Ramos (cell line): Measurements from ENCODE around the gene ZNF70.

Experiments used
- in situ Hi-C: fragments of 300-500 bp; cut with MboI; formaldehyde crosslinking; loops from one replicate; pipeline ENCODE4 v1.14.3; 2022; ENCODE audit warnings: low sequenced_read_pairs; ENCODE audit not compliant: unreplicated experiment

ZNF70 gene

DNA sequence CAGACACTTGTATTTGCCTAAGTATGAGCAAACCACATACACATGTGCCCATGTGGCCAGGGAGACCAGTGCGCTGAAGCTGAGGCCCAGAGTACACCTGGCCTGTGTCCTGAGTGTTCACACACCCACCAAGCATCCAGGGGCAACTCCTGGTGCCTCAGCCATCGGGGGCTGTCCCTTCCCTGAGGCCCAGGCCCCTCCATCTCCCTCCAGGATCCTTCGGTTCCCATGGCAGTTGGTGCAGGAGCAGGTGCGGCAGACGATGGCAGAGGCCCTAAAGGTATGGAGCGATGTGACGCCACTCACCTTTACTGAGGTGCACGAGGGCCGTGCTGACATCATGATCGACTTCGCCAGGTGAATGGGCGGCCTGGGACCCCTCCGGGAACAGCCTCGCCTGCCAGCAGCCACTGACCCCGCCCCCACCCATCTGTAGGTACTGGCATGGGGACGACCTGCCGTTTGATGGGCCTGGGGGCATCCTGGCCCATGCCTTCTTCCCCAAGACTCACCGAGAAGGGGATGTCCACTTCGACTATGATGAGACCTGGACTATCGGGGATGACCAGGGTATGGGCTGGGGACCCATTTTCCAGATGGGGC is 29.3 kb upstream of the ZNF70 start:
- in situ Hi-C loops: no loop called here

DNA sequence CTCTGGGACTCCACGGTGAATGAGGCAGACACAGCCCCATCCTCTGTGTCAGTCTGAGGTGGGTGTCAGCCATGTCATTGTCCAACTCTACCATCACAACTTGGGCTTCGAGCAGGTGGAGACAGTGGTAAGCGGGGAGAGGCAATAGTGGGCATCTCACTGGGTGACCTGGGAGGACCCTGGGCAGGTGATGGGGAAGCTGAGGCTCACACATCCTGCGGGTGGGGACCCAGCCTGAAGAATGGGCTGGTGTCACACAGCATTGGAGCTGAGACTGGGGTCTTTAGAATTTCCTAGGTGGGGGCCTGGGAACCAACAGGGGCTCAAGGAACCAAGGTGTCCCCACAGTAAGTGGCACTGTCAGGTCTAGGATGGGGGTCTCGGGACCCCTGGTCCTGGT is 28.8 kb upstream of the ZNF70 start:
- in situ Hi-C loops: no loop called here

DNA sequence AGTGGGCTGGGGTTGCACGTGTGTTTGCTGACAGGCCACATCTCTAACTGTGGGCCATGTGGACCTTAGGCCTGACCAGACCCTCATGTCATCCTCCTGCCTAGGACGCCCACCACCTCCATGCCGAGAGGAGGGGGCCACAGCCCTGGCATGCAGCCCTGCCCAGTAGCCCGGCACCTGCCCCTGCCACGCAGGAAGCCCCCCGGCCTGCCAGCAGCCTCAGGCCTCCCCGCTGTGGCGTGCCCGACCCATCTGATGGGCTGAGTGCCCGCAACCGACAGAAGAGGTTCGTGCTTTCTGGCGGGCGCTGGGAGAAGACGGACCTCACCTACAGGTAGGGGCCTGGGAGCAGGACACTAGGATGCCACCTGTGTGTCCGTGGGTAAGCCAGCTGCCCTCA is 28.2 kb upstream of the ZNF70 start:
- in situ Hi-C loops: no loop called here

DNA sequence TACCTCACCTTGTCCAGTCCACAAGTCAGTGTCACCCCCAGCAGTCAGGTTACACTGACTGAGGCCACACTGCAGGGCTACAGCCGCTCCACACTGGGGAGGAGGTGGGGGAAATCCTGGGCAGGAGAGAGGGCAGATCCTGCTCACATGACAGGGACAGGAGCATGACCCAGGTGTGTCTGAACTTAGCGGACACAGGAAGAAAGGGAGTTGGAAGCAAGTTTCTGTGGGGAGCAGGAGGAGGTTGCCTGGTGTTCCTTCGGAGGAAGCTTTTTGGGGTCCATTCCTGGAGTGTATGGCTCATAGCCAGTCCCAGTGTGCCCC is 27.6 kb upstream of the ZNF70 start:
- in situ Hi-C loops: no loop called here

DNA sequence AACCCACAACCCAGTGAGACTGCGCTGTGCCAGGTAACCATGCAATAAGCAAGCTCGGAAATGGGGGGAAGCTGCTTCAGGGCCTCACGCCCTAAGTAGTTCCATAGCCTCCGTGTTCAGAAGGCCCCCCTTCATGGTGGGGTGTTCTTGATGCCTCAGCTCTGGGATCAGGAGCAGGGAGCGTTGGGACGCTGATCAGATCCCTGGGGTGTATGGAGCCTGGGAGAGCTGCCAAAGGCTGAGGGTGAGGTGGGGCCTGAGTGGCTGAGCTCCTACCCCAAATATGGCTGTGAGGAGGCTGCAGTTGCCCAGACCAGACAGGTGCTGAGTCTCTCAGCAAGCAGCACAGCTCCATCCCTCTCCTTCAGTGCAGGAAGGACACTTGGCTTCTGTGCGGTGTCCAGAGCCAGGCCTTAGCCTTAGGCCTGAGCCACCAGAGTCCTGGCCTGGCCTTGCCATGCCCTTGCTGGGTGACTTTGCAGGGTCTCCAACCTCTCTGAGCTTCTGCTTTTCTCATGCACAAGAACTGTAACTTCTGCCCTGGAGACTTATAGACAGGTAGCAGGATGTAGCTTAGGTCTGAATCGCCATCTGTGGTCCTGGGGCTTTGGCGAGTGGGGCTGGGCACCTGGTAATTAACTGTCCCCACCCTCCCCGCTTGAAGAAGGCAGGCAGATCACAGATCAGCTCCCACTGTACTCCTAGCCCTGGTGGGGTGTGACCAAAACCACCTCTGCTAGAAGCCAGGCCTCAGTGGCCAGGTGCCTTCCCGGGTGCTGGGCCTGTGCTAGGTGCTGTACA is 27.1 kb upstream of the ZNF70 start:
- in situ Hi-C loops: no loop called here

DNA sequence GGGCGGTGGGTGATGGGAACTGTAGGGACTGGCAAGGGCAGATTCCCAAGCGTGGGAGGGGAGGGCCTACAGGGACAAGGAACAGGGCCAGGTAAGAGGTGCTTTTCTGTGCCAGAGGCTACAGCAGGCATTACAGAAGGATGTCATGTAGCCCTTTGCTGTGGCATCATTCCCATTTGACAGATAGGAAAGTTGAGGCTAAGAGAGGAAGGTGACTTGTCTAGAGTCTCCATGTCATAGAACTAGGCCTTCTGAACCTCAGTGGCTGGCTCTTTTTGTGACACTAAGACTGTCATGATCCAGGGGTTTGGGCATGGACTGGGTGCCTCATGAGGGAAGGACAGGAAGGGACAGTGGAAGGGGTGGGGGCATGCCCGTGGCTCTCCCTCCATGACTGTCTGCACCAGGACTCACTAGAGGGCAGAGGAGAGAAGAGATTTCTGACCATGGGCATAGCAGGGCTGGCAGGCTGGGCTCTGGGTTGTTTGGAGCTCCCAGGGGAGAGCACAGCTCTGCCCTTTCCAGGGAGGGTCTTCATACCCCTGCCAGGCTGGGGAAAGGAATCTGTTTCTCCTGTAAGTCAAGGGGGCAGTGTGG is 25.0 kb upstream of the ZNF70 start:
- in situ Hi-C loops: no loop called here

DNA sequence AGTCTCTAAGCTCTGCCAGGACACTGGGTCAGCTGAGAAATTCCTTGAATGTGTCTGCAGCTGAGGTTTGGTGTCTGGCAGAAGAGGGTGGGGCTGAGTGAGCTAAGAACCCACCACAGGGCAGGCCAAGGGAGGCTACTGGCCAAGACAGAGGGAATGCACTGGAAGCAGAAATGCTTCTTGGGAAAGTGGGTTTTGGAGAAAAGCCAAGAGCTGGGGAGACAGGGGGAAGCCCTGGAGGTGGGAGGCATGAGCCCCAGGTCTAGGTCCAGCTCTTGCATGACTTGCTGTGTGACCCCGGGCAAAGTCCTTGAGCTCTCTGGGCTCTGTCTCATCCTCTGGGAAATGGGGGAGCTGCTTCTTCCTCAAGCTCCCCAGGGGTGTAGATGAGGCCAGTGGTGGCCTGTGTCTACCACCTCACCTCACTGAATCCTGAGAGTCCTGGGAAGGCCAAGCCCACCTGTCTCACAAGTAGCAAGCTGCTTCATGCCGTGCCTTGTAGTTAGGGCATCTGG is 24.1 kb upstream of the ZNF70 start:
- in situ Hi-C loops: loop anchor here (5.0 kb wide), 1 partner anchor 72 kb away; no protein-coding TSS in a partner anchor

DNA sequence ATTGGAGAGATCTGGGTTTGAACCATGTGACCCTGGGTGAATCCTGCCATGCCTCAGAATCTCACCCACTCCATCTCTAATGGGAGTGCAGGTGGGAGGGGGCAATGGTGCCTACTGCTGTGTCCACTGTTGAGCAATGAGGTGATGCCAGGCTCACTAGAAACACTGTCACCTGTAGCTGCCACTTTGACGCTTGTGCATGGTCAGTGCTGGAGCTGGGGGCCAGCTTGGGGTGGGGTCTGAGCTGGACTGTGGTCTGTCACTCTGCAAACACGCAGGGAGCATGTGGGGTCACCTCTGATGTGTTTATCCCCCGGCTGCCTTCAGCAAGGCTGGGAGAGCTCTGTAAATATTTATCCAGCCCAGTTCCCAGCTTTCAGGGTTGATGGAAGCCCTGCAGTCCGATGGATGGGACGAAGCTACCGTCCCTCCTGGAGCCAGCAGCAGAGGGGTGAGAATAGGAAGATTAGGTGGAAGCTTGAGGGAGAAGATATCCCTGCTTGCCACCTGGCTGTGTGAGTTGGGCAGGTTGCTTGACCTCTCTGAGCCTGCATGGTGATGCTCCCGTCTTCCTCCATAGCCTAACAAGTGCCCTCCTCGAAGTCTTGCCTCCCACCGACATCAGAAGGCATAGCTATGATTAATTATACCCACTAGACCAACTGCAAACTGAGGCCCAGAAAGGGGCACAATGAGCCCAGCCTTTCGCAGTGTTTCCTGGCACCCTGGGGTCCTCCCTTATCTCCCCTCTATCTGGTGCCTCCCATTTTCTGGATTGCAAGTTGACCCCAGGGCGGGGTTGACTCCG is 23.4 kb upstream of the ZNF70 start:
- in situ Hi-C loops: loop anchor here (5.0 kb wide), 1 partner anchor 73 kb away; no protein-coding TSS in a partner anchor

DNA sequence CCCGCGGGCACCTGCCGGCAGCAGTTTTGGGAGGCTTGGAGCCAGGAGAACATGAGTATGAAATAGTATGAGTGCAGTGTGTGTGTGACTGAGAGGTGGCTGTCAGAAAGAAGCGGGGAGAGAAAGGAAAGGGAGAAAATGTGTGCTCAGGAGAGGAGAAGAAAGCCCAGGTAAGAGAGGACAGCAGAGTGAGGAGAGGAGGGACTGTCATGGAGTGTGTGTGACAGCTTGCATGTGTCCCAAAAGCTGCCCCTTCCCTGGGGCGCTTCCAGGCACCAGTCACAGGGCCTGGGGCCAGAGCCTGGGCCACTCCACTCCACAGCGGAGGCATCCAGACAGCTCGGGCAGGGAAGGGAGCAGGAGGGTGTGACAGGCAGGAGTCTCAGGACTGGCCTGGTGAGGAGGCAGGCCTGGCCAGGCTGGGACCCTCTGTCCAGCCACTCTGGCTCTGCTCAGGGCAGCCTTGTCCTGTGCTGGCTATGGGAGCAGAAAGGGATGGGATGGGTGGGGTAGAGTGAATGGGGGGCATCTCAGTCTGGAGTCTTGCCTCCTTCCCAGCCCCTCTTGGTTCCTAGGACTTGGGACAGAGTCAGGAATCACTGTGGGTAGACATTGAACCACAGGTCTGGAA is 22.7 kb upstream of the ZNF70 start:
- in situ Hi-C loops: loop anchor here (5.0 kb wide), 1 partner anchor 74 kb away; no protein-coding TSS in a partner anchor

DNA sequence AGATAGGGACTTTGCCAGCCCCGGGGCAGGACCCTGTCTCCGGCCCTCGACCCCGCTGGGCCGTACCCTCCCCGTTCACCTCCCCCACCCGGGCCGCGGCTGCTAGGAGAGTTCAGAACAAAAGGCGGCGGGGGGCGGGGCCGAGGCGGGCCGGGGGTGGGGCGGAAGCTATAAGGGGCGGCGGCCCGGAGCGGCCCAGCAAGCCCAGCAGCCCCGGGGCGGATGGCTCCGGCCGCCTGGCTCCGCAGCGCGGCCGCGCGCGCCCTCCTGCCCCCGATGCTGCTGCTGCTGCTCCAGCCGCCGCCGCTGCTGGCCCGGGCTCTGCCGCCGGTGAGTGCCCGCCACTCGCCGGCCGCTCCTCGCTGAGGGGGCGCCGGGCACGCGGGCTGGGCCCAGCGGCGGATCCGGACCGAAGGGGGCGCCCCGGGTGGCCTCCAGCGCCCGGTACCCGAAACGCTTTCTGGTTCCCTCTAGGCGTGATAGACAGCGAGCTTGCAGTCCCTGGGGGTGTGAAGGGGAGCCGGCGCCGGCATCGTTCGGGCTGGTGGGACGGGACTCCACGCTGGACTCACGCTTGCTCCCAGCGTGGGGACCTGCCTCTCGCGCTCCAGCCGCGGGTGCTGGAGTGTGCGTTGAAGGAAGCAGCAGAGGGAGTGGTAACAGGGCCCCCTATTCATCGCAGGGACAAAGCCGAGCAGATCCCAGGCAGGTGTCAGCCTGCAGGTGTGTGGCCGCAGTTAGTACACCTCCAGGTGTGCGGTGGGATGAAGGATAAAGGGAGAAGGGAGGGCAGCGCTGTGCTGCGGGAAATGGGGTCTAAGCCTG is 21.9 kb upstream of the ZNF70 start, which contains the start of gene MMP11:
TSS of gene MMP11 (plus strand) at position 201 of the 825 bp plus-strand sequence. CDS start at position 223, 22 bp downstream.
- in situ Hi-C loops: loop anchor here (5.0 kb wide), 1 partner anchor 74 kb away; no protein-coding TSS in a partner anchor

DNA sequence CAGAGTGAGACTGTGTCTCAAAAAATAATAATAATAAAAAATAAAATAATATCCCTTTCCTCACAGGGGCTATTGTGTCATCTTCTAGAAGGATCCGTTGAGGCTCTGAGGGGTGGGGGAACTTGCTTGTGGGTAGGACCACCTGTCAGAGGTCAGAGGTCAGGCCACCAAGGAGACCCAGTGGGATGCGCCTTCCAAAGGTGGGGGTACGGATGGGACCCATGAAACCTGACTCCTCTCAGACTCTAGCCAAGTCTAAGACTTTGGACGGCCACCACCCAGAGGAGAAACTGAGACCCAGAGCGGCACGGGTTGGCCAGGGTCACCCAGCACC is 21.4 kb upstream of the ZNF70 start:
- in situ Hi-C loops: loop anchor here (5.0 kb wide), 1 partner anchor 75 kb away; no protein-coding TSS in a partner anchor

DNA sequence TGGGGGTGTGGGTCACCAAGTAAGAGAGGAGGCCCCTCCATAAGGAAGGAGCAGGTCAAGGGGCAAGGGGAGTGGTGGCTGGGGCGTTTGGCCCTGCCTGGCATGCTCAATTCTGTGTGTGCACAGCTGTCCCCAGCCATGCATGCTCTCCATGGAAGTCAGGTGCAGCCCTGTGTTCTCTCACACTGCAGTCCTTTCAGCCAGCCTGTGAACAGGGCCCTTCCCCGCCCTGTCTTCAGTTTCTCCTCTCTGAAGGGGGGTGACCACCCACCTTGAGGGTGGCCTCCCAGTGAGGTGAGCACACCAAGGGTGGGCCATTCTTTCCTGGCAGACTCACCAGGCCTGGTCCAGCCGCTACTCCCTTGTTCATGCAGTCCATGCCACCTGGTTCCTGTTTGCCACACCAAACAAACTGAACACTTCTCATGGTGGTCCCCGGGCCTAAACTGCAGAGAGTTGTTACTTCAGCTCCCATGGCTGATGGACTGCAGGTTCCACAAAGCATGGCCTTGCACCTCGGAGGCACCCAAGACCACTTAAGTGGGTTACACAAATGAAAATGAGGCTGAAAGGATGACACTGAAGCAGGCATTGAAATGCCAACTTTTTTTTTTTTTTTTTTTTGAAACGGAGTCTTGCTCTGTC is 18.5 kb upstream of the ZNF70 start:
- in situ Hi-C loops: loop anchor here (10.0 kb wide), 2 partner anchors 145 to 225 kb away; no protein-coding TSS in a partner anchor

DNA sequence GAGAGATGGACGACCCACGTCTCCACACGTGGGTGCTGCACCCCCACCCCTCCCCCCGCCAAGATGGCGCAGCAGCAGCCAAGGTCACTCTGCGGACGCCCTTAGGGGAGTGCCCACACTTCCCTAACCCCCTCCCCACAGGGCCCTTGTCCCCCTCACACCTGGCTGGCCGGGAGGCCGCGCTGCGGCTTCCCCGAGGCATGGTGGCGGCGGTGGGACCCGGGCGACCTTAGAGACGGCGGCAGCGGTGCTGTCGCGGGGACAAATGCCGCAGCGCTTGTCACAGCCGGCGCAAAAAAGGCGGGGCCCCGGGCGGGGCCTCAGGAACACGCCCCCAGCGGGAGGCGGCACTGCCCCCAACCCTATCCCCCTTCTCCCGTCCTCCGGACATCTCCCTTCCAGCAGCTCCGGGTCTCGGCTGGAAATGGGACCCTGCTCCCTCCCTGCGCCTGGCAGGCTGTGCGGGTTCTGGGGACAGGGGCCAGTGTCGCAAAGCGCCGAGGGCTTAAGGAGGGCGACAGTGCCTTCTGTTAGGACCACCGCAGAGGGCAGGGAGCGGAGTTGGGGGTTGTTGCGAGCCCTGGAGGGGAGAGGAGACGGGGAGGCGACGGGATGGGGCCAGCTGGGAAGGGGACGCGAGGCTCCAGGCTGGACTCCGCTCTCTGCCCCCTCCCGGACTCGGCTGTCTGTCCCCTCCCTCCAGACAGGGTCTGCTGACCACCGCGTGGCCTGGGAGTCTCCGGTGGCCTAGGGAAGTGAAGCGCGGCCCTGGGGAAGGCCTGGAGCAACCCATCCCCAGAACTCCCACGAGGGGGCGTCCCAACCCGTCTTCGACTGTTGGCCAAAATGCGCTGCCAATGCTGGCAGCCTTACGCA is 17.0 kb upstream of the ZNF70 start, which contains the start of gene CHCHD10:
TSS of gene CHCHD10 (minus strand) at position 300 of the 876 bp plus-strand sequence. CDS start at position 202, 98 bp downstream.
- in situ Hi-C loops: loop anchor here (10.0 kb wide), 2 partner anchors 143 to 223 kb away; no protein-coding TSS in a partner anchor

DNA sequence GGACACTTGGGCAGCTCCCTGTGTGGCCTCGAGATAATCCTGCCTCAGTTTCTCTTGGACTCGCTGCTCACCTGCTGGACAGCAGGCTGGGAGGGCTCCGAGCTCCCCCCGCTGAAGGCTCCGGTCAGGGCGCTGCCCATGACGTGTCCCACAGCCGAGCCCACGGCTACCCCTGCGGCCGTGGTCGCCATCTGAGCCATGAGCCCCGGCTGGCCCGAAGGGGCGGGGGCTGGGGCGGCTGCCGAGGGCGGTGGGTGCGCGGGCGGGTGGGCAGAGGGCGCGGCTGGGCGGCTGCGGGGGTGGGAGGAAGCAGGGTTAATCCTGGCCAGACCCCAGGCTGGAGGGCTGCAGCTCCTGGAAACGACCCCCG is 16.4 kb upstream of the ZNF70 start:
- in situ Hi-C loops: loop anchor here (10.0 kb wide), 2 partner anchors 142 to 222 kb away; no protein-coding TSS in a partner anchor

DNA sequence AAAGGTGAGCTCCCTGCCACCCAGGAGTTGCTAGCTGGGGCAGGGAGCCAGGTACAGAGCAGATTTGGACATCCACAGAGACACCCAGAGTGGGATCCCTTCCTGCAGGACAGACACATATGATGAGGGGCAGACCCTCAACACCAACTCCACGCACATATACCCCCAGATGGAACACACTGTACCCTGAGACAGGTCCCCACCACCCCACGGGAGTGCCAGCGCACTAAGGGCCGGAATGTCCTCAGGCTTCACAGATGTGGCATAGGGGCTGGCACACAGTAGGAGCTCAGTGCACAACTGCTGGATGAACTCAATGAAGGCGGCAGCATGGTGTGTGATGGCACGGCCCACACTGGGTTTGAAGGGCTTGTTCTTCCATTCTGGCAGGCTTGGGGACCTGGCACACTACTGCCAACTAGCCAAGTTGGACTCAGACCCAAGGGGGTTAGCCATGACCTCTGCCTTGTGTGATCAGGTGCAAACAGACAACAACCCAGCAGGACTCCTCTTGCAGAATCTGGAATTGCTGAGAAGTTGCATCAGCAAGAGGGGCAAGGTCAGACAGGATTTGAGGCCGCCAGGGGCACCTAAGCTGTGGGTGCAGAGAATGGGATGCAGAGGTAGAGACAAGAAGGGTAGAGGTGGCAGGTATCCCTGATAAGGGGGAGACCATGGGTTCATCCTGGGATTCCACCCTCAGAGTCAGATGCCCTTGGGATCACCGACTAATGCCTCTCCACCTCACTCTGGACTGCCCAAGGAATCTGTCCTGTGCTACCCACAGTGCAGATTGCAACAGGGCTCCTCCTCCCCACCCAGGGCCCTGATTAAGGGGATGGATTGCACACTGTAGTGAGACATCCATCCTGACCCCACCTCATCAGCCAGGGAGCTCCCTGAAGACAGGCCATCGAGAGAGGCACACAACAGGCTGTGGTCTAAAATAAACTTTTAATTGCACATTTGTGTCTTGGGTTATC is 14.3 kb upstream of the ZNF70 start:
- in situ Hi-C loops: loop anchor here (10.0 kb wide), 2 partner anchors 140 to 220 kb away; no protein-coding TSS in a partner anchor

DNA sequence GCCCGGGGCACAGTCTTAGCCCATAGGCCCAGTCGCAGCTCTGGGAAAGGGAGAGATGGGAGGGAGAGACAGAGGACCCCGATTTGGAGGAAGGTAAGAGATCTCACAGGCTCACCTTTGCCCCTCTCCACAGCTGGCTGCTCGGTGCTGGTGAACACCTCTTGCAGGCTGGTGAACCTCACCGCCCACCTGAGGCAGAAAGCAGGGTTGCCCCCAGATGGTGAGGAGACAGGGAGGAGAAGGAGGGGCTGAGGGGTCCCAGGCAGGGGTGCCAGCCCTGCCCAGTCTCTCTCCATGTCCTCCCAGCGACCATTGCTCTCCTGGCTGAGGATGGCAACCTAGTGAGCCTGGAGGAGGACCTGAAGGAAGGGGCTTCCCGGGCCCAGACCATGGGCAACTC is 13.0 kb upstream of the ZNF70 start:
- in situ Hi-C loops: loop anchor here (10.0 kb wide), 2 partner anchors 139 to 219 kb away; no protein-coding TSS in a partner anchor
